Dermis microvascular lymphatic vessel endothelial cell (primary cell): ENCODE data around the gene STK16. TPM values are rescaled to one million over a fixed set of nuclear protein-coding genes. Genes with fewer than 3 reads are reported as not detected.

Source experiments
- total RNA-seq: library from RNA; depleted of rRNA; stranded (reverse); fragments of >200 nt; gene quantifications from 2 replicates; pipeline ENCODE4 v1.2.1, GENCODE V29; 2014

The STK16 gene
- total RNA-seq, 1 donor from 2014 or later, result 14.5 TPM

Other genes with a start within 250 kb of the STK16 start
- gene CFAP65, start 204.0 kb upstream of the STK16 start, total RNA-seq, result not detected in 2 replicates
- under 0.01 TPM in 2 replicates for gene IHH, start 184.6 kb upstream of the STK16 start, total RNA-seq
- gene NHEJ1, start 84.7 kb upstream of the STK16 start, total RNA-seq, result 13.7 and 16.3 TPM in 2 replicates
- gene SLC23A3, start 75.5 kb upstream of the STK16 start, total RNA-seq, result 0.64 and 0.89 TPM in 2 replicates
- gene CNPPD1, start 68.6 kb upstream of the STK16 start, total RNA-seq, result 16.7 and 29.0 TPM in 2 replicates
- gene RETREG2, start 67.2 kb upstream of the STK16 start, total RNA-seq, result 49.0 and 65.2 TPM in 2 replicates
- 20.0 and 22.1 TPM in 2 replicates for gene ZFAND2B, start 38.7 kb upstream of the STK16 start, total RNA-seq
- gene ABCB6, start 26.5 kb upstream of the STK16 start, total RNA-seq, result 21.4 and 27.3 TPM in 2 replicates
- 34.5 and 60.4 TPM in 2 replicates for gene ATG9A, start 15.8 kb upstream of the STK16 start, total RNA-seq
- gene ANKZF1, start 15.7 kb upstream of the STK16 start, total RNA-seq, result 15.8 and 19.2 TPM in 2 replicates
- 4.7 and 5.6 TPM in 2 replicates for gene GLB1L, start within 50 bp of the STK16 start, total RNA-seq
- gene TUBA4B, start 7.8 kb downstream of the STK16 start, total RNA-seq, result not detected in 2 replicates
- gene TUBA4A, start 8.4 kb downstream of the STK16 start, total RNA-seq, result 12.1 and 14.4 TPM in 2 replicates
- gene DNAJB2, start 33.9 kb downstream of the STK16 start, total RNA-seq, result 15.4 and 30.0 TPM in 2 replicates
- not detected in 2 replicates for gene PTPRN, start 63.9 kb downstream of the STK16 start, total RNA-seq
- gene RESP18, start 87.3 kb downstream of the STK16 start, total RNA-seq, result not detected in 2 replicates
- 53.1 and 69.5 TPM in 2 replicates for gene DNPEP, start 142.4 kb downstream of the STK16 start, total RNA-seq
- gene DES, start 172.9 kb downstream of the STK16 start, total RNA-seq, result not detected in 2 replicates
- under 0.01 TPM in 1 of 2 replicates, not detected in the other for gene SPEG, start 189.4 kb downstream of the STK16 start, total RNA-seq